HG02884 (cell line): Measurements from ENCODE around the gene NAALADL2.
"Not testable (repeated sequence)": the region's sequence is repeated elsewhere in the genome, so short reads cannot be mapped to it uniquely, and the experiment has no call there.

ENCODE experiments used
- ATAC-seq: cut with Tn5 transposase; IDR thresholded peaks from one replicate; pipeline ENCODE4 v1.9.1; 2021; ENCODE audit warnings: mild to moderate bottlenecking, moderate library complexity; ENCODE audit not compliant: unreplicated experiment

The NAALADL2 gene

GRCh38 chr3:175248832-175249231 lies 389.7 kb downstream of the NAALADL2 start:
- no peak for ATAC-seq

DNA sequence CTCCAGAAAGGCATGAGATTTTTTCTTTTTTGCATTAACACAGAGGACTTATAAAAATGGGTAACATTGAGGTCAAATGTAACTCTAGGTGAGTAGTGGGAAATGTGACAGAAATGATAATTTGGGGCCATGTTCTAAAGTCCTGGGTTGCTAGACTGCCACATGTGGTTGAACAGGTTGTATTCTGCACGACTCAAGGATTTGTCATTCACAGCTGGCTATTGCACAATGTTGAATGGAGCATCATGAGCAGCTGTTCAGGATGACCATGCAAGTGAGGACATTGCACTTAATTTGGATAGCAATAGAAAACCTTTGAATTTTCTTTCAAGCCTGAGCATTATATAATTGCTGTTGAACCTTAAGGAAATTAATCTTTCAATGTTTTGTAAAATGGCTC lies 396.6 kb downstream of the NAALADL2 start:
- no peak for ATAC-seq

DNA sequence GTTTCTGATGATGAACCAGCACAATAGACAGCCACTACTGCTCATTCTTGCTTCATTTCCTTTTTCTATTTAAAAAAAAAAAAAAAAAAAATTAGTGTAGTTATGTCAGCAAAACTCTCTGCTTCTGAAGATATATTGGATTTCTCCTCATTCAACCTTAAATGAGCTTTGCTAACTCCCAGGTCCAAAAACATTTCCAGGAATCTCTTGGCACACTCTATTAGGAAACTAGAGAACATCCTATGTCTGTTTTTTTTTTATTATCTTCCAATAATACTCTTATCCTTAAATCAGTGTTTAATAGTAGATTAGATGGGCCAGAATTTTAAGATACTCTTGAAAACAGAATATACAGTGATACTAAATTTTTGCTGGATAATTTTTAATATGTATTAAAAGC lies 398.0 kb downstream of the NAALADL2 start:
- no peak for ATAC-seq

DNA sequence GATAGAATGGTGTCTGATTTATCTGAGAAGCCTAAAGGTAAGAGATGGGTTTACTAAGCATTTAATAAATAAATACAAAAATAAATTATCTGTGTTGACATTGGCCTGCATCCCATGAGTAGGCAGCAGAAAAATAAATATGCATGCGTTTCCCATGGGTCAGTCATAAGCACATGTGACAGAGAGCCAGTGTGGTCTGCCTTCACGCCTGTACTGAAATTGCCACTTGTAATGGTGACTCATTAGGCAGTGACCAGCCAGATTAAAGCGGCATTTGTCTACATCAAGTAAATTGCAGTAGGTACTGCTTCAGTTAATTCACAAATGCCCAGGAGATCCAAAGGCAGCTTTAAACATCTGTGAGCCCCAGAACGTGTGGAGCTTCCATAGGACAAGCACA lies 399.6 kb downstream of the NAALADL2 start:
- ATAC-seq = no peak

DNA sequence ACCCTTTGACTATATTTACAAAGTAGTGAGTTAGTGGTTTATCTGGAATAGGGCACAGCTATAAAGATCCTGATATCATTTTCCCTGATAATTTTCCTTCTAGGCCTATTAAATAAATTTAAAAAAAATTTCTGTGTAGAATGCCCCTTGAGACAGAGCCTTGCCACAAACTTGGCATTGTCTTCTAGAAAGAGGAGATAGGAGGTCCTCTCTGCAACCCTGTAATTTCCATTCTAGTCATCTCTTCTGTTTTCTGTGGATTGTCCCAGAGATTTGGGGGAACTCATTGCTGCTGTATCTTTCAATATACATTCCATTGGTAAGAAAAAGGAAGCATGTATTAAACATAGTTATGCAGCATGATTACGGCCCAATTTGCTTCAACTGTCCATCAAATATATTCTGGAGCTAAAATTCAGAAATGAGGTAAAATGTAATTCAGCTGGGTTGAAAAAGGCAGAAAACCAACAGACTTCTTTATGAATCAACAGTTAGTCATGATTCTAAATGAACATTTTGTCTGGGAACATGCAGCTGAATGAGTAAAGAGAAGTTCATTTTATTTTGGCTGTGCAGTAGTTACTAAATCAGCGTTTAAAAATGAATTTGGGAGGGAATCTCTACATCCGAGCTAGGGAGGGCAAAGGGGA lies 401.1 kb downstream of the NAALADL2 start:
- ATAC-seq = no peak

GRCh38 chr3:175266478-175266877 lies 407.3 kb downstream of the NAALADL2 start:
- ATAC-seq = no peak

DNA sequence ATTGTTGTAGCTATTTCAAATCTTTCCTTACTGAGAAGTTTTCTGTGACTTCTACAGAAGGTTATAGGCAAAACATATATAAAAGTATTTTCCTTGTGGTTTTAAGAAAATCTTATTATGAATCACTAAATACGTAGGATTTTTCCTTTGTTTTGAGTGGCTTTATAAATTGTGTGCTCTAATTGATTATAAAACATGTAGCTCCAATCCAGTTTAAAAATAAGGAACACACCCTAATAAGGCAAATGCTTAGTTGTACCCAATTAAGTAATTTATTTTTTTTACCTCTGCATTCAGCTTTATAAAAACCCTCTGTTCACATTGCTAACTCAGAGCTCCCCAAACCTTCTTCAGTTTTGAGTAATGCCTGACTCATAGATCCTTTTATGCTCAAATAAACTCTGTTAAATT lies 408.0 kb downstream of the NAALADL2 start:
- no peak for ATAC-seq

DNA sequence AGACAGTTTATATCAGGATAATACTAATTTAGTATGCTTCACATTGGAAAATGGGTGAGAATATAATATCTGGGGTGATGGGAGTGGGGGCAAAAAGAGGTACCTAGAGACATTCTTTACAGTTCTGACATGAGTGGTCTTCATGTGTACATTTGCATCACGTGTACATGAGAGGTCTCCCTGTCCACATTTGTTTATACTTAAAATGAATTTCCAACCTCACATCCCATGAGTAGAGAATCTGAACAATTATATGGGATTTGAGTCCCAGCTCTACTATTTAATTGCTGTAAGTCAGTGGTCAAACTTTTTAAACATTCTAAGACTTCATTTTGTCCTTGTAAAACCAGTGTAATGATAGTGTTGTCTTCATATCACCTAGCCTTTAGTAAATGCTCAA lies 408.4 kb downstream of the NAALADL2 start:
- no peak for ATAC-seq

DNA sequence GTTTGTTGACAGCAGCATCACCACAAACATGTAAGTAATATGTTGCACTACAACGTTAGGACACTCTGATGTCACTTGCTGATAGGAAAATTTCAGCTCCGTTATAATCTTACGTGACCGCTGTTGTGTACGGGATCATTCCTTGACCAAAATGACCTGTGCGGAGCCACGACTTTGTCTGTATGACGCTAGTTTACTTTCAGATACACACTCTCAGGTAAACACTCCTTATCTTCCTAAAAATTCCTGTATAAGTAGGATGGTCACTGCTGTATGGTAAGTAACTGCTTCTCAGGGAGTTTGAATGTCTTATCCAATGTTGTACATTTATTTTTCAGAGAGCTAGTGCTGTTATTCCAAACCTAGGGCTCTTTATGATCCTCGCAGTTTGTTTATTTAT lies 410.3 kb downstream of the NAALADL2 start:
- ATAC-seq = no peak

GRCh38 chr3:175270198-175270837 lies 411.2 kb downstream of the NAALADL2 start:
- ATAC-seq = no peak

- ATAC-seq = no peak
These were observed 411.7 kb downstream of the NAALADL2 start for GRCh38 chr3:175270866-175271265.

GRCh38 chr3:175271465-175271864 lies 412.3 kb downstream of the NAALADL2 start:
- ATAC-seq = not testable (repeated sequence)

DNA sequence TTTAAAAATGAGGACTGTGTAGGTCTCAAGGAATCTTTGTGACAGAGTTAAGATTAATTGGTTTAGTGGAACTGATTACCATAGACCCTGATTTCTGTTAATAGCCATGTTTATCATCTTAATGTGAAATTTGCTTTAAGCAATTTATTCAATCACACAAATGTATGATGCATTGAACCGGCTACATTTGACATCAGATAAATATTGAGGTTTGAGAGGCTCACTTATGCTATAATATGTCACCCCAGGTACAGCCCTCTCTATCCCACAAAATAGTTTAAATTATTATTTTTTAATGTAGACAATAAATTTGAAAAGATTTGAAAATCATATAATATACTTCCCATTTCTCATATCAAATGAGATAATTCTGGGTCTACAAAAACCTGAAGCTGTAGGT lies 413.3 kb downstream of the NAALADL2 start:
- no peak for ATAC-seq

DNA sequence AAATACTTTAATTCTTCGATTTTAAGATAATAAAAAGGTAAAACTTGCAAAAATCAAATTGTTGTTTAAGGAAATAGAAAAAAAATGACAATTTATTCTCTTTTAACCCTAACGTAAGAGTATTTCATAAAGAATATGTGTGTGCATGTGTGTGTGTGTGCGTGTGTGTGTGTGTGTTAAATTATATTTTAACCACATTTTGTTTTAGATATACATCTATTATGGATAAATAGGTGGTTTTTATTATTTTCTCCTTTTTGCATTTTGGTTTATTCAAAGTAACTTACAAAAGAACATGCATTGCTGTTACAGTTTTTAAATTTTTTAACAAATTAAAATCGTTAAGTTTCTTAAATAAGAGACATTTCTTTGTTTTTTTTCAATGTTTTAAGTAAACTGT lies 414.4 kb downstream of the NAALADL2 start:
- no peak for ATAC-seq

DNA sequence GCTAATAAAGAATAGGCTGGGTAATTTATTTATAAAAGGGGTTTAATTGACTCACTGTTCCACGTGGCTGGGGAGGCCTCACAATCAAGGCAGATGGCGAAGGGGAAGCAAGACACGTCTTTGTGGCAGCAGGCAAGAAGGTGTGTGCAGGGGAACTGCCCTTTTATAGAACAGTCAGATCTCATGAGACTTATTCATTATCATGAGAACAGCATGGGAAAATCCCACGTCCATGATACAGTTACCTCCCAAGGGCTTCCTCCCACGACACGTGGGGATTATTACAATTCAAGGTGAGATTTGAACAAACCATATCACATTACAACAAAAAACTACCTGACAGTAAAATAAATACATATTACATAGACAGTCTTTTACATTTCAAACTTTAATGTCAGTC lies 414.9 kb downstream of the NAALADL2 start:
- ATAC-seq = no peak

- no peak for ATAC-seq
These were observed 415.5 kb downstream of the NAALADL2 start for GRCh38 chr3:175274474-175275218.

DNA sequence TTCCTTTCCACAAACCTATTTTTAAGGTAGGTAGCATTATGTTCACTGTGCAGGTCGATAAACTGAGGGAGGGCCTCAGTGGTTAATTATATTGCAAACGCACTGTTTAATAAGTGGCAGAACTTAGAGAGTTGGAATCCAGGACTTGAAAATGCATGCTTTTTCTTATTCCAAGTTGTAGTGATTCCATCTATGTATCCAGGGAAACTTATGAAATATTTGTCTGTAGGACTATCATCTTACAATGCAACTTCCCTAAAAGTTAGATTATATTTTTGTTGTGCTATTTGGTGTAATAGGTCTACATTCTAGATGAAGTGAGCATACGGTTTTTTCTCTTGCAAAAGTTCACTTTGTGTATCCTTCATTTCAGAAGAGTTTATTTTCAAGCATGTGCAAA lies 419.5 kb downstream of the NAALADL2 start:
- ATAC-seq = no peak

DNA sequence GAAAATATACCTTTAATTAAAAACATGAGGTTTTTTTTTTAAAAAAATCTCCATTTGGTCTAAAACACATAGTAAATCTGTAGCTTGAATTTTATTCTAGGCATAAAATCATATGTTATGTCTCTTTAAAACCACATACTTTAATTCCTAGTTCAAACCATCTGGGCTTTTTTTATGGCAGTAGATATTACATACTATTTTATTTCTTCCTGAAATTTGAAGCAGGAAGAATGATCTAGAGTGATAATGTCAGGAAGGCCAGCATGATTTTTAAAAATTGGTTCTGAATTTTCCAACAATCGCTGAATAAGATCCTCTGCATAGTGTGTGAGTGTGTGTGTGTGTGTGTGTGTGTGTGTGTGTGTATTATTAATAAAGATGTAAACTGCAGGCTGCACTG lies 420.3 kb downstream of the NAALADL2 start:
- no peak for ATAC-seq

- no peak for ATAC-seq
These were observed 420.8 kb downstream of the NAALADL2 start for GRCh38 chr3:175279911-175280310.

GRCh38 chr3:175287361-175287963 lies 428.3 kb downstream of the NAALADL2 start:
- peak; percentile 76 for ATAC-seq

- no peak for ATAC-seq
These were observed 429.5 kb downstream of the NAALADL2 start for GRCh38 chr3:175288621-175289020.

DNA sequence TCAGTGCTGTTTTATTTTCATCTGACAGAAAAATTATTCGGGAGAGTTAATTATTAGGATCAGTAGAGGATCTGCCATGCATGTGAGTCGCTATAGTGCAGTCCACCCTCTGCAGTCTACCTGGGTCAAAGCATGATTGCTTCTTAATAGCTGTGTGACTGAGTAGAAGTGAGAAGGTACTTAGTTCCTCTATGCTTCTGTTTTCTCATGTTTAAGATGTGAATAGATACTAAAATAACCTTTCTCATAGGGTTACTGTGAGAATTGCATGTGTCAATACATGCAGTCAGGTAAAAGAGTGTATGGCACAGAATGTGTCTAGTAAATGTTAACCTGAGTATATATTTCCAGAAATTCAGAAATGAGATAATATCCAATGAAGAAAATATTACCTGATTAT lies 435.7 kb downstream of the NAALADL2 start:
- no peak for ATAC-seq
